Measurements from ENCODE around the gene TAS2R50.
"Not testable (repeated sequence)": the region's sequence is repeated elsewhere in the genome, so short reads cannot be mapped to it uniquely, and the experiment has no call there.

Gene TAS2R50

GRCh38 chr12:10986812-10987211 lies at the start of gene TAS2R50:
Gene TAS2R50 (minus strand): TSS chr12:10986912. CDS start chr12:10986860, 52 bp downstream.
- no peak for DNase-seq (ENCODE audit: low read depth in 1 of 2, low spot score in 1 of 2)

- not testable (repeated sequence) for DNase-seq (ENCODE audit: low read depth in 1 of 2, low spot score in 1 of 2)
These were observed 47.2 kb upstream of the TAS2R50 start for GRCh38 chr12:11033959-11034358.

- DNase-seq (ENCODE audit: low read depth in 1 of 2, low spot score in 1 of 2), result no peak
These were observed 44.6 kb upstream of the TAS2R50 start, which contains the start of gene TAS2R31 for GRCh38 chr12:11031307-11031706. Gene TAS2R31 (minus strand): TSS chr12:11031407. CDS start chr12:11031335, 72 bp downstream.

- DNase-seq (ENCODE audit: low read depth in 1 of 2, low spot score in 1 of 2), result no peak
These were observed 39.4 kb upstream of the TAS2R50 start for GRCh38 chr12:11026118-11026517.

- DNase-seq (ENCODE audit: low read depth in 1 of 2, low spot score in 1 of 2), result no peak
These were observed 36.7 kb upstream of the TAS2R50 start for GRCh38 chr12:11023387-11023786.

- DNase-seq (ENCODE audit: low read depth in 1 of 2, low spot score in 1 of 2), result no peak
These were observed 35.8 kb upstream of the TAS2R50 start, which contains the start of gene TAS2R19 for GRCh38 chr12:11022520-11022919. Gene TAS2R19 (minus strand): TSS chr12:11022620. CDS start chr12:11022571, 49 bp downstream.

- no peak for DNase-seq (ENCODE audit: low read depth in 1 of 2, low spot score in 1 of 2)
These were observed 30.2 kb upstream of the TAS2R50 start for GRCh38 chr12:11016937-11017336.

- DNase-seq (ENCODE audit: low read depth in 1 of 2, low spot score in 1 of 2), result no peak
These were observed 29.2 kb upstream of the TAS2R50 start for GRCh38 chr12:11015775-11016430.

- no peak for DNase-seq (ENCODE audit: low read depth in 1 of 2, low spot score in 1 of 2)
These were observed 27.5 kb upstream of the TAS2R50 start for GRCh38 chr12:11014234-11014633.

GRCh38 chr12:11007608-11008007 lies 20.9 kb upstream of the TAS2R50 start:
- DNase-seq (ENCODE audit: low read depth in 1 of 2, low spot score in 1 of 2), result no peak

- DNase-seq (ENCODE audit: low read depth in 1 of 2, low spot score in 1 of 2), result no peak
These were observed 11.5 kb upstream of the TAS2R50 start, which contains the start of gene TAS2R20 for GRCh38 chr12:10998204-10998603. Gene TAS2R20 (minus strand): TSS chr12:10998304. CDS start chr12:10997875, 429 bp downstream.

- DNase-seq (ENCODE audit: low read depth in 1 of 2, low spot score in 1 of 2), result no peak
These were observed 7.6 kb upstream of the TAS2R50 start for GRCh38 chr12:10994307-10994706.

GRCh38 chr12:10989107-10989506 lies 2.4 kb upstream of the TAS2R50 start:
- DNase-seq (ENCODE audit: low read depth in 1 of 2, low spot score in 1 of 2), result no peak

- DNase-seq (ENCODE audit: low read depth in 1 of 2, low spot score in 1 of 2), result peak in 1 of 2 donors; percentile 25
These were observed 4.5 kb downstream of the TAS2R50 start for GRCh38 chr12:10982244-10982643.

- DNase-seq (ENCODE audit: low read depth in 1 of 2, low spot score in 1 of 2), result no peak
These were observed 11.7 kb downstream of the TAS2R50 start for GRCh38 chr12:10974965-10975364.

GRCh38 chr12:10968765-10969456 lies 17.8 kb downstream of the TAS2R50 start:
- no peak for DNase-seq (ENCODE audit: low read depth in 1 of 2, low spot score in 1 of 2)

GRCh38 chr12:10967409-10967808 lies 19.3 kb downstream of the TAS2R50 start:
- no peak for DNase-seq (ENCODE audit: low read depth in 1 of 2, low spot score in 1 of 2)

GRCh38 chr12:10966314-10966713 lies 20.4 kb downstream of the TAS2R50 start:
- DNase-seq (ENCODE audit: low read depth in 1 of 2, low spot score in 1 of 2), result no peak

- DNase-seq (ENCODE audit: low read depth in 1 of 2, low spot score in 1 of 2), result no peak
These were observed 21.2 kb downstream of the TAS2R50 start for GRCh38 chr12:10965476-10965875.

- no peak for DNase-seq (ENCODE audit: low read depth in 1 of 2, low spot score in 1 of 2)
These were observed 26.5 kb downstream of the TAS2R50 start for GRCh38 chr12:10960211-10960610.

GRCh38 chr12:10959804-10960203 lies 26.9 kb downstream of the TAS2R50 start:
- no peak for DNase-seq (ENCODE audit: low read depth in 1 of 2, low spot score in 1 of 2)

- no peak for DNase-seq (ENCODE audit: low read depth in 1 of 2, low spot score in 1 of 2)
These were observed 29.0 kb downstream of the TAS2R50 start for GRCh38 chr12:10957741-10958140.

Data from activated CD4-positive, alpha-beta T cell treated with anti-CD3 and anti-CD28 coated beads, Interleukin-2, amount 50 U/mL, for 24 hours (primary cell).